BJ (cell line): ENCODE data around the gene PDE10A. TPM values are rescaled to one million over a fixed set of nuclear protein-coding genes. Genes with fewer than 3 reads are reported as not detected.

Source experiments
- CTCF ChIA-PET: fragments of 350-600 bp; formaldehyde crosslinking; extraction: SDS; loops from one replicate; lab custom pipeline; 2021; ENCODE audit warnings: antibody characterized with exemption, inconsistent platforms; lab: Yijun Ruan, JAX
- POLR2A ChIA-PET: fragments of 300-600 bp; sonication (Branson Sonifier 250); formaldehyde crosslinking; extraction: SDS; loops from one replicate; lab custom pipeline; 2021; ENCODE audit warnings: antibody characterized with exemption; lab: Charles Lee
- DNase-seq: peaks from one replicate; pipeline ENCODE4 v3.0.0-alpha.2; 2011; ENCODE audit warnings: low read depth
- H3K27me3 ChIP-seq: 2 replicates; pipeline ENCODE4 v1.6.0; 2011; ENCODE audit warnings: low read length; ENCODE audit not compliant: control insufficient read depth, insufficient read depth
- H3K36me3 ChIP-seq: 2 replicates; pipeline ENCODE4 v1.5.1; 2011; ENCODE audit warnings: low read length; ENCODE audit not compliant: control insufficient read depth, insufficient read depth
- H3K4me3 ChIP-seq: 2 replicates; pipeline ENCODE4 v1.5.1; 2011; ENCODE audit warnings: low read depth, mild to moderate bottlenecking, control low read depth, low read length
- polyA plus RNA-seq: library from polyadenylated mRNA; depleted of rRNA; stranded (reverse); fragments of >200 nt; gene quantifications from 2 replicates; pipeline ENCODE4 v1.2.3, GENCODE V29; 2011
- TF ChIP-seq, protein P1 (sequence below): IDR thresholded peaks from 2 replicates; pipeline ENCODE4 v1.5.1; 2011; ENCODE audit warnings: low read depth, mild to moderate bottlenecking, control low read depth, inconsistent platforms, low read length, moderate library complexity; ENCODE audit not compliant: insufficient read depth

The PDE10A gene
- polyA plus RNA-seq, 1 experiment: 0.36 TPM

DNA sequence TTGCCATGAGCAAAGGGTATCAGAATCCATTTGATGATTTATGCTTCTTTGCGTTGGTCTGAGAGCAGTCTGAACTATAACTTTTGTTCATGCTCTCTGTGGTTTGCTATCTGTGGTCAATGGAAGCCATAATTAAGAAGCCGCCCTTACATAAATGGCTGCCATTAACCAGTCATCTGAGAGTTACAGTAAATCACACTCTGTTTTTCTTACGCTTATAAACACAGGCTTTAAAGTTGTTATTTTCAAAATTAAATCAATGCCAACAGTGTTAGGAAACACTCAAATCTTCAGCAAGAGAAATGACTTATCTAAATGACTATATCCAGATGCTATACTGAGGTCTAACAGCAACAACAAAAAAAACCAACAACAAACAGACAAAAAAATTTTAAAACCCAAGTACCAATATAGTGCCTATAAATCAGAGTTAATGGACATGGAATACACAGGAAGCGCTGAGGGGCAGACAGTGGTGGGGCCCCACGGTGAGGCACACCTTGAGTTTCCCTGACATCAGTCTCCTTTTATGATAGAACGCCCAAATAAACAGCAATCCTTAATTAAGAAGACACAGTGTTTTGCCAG is 245.7 kb downstream of the PDE10A start:
- ChIA-PET CTCF (no interaction called here), POLR2A (no interaction called here)
- H3K4me3 ChIP-seq: no peak overlapping the region
- TF ChIP-seq, protein P1, sequence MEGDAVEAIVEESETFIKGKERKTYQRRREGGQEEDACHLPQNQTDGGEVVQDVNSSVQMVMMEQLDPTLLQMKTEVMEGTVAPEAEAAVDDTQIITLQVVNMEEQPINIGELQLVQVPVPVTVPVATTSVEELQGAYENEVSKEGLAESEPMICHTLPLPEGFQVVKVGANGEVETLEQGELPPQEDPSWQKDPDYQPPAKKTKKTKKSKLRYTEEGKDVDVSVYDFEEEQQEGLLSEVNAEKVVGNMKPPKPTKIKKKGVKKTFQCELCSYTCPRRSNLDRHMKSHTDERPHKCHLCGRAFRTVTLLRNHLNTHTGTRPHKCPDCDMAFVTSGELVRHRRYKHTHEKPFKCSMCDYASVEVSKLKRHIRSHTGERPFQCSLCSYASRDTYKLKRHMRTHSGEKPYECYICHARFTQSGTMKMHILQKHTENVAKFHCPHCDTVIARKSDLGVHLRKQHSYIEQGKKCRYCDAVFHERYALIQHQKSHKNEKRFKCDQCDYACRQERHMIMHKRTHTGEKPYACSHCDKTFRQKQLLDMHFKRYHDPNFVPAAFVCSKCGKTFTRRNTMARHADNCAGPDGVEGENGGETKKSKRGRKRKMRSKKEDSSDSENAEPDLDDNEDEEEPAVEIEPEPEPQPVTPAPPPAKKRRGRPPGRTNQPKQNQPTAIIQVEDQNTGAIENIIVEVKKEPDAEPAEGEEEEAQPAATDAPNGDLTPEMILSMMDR: no peak
- no peaks in the 10 kb centered on the region for H3K36me3 ChIP-seq
- no peaks in the 10 kb centered on the region for H3K27me3 ChIP-seq
- no peak for DNase-seq

DNA sequence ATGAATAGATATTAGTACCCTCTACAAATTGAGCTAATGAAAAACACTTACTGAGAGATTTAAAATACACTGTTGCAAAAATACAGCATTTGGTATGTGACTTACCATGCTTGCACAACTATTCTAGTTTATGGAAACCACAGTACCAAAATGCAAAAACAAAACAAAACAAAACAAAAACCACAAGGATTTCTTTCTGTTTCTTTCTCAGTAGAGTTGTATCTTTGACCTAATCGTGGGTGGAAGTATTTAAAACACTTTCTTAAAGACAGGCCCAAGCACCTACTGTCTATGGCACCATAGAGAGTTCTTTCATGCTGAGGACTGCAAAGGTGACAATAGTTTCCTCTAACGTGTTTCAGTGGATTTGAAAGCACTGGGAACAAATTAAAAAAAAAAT is 258.3 kb downstream of the PDE10A start:
- no peaks in the 10 kb centered on the region for H3K36me3 ChIP-seq
- ChIA-PET POLR2A (no interaction called here), CTCF (no interaction called here)
- DNase-seq: no peak
- H3K4me3 ChIP-seq: no peak overlapping the region
- H3K27me3 ChIP-seq: no peaks in the 10 kb centered on the region
- TF ChIP-seq, protein P1: no peak

DNA sequence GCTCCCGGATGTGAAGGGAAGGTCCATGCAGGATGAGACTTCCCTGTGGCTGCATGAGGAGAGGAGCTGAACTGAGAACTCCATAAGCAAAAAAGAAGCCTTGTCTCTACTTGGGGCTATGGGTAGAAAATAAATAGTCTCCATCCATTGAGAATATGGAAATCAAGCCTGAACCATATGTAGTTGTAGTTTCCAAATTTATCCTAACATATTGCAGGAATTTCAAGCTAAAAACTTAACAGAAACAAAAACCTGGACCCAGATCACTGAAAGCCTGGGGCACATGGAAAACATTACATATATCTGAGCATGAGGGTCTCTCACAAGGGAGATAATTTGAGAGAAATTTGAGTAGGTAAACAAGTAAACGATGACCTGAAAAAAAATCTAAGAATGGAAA is 258.7 kb downstream of the PDE10A start:
- POLR2A ChIA-PET: no interaction called here
- TF ChIP-seq, protein P1: no peak

DNA sequence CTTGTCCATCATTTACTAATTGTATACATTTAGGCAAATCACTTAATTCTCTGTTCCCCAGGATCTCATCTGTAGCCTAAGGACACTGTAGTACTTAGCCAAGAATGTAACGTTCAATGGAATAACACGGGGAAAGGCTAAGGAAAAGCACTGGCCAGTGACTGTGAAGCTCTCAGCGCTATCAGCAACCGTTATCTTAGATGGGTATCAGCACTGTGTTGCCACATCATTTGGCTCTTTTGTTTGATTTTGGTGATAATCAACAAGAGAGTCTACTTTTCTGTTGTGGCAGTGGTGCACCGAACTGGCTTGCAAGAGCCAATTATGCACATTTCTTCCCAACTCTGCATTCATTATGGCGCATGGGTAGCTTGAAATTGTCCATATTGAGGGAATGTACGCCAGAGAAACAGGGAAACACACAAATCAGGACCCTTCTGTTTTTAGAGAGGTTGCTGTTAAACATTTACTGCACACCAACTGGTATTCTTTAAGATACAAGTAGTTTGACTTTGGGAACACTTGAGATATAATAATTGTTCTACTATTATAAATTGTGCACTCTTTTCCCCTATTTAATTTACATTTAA is 259.9 kb downstream of the PDE10A start:
- Histone ChIP-seq H3K4me3 (no peak overlapping the region), H3K36me3 (no peaks in the 10 kb centered on the region), H3K27me3 (no peaks in the 10 kb centered on the region)
- CTCF ChIA-PET: no interaction called here
- no peak for DNase-seq
- POLR2A ChIA-PET: no interaction called here
- TF ChIP-seq, protein P1: no peak

More for the DNA sequence above, 258.7 kb downstream of the PDE10A start:
- no peaks in the 10 kb centered on the region for H3K27me3 ChIP-seq
- H3K4me3 ChIP-seq: no peak overlapping the region
- H3K36me3 ChIP-seq: no peaks in the 10 kb centered on the region
- DNase-seq: no peak
- CTCF ChIA-PET: no interaction called here

DNA sequence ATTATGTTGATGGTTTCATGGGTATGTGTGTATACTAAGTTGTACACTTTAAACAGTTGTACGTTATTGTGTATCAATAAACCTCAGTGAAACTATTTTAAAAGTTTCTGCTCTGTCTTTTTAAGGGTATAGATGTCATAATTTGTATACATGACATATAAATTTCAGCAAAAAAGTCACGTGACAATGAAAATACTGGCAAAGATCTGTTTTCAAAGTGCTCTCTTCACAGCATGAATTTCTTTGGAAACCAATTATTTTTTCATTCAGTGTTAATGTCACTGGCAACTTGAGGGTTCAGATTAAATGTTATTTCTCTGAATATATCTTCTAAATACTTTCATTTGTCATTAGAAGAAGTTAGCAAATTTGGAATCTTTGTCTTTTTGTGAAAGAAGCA is 261.9 kb downstream of the PDE10A start:
- H3K27me3 ChIP-seq: no peaks in the 10 kb centered on the region
- no peak for DNase-seq
- TF ChIP-seq, protein P1: no peak
- POLR2A ChIA-PET: no interaction called here
- H3K4me3 ChIP-seq: no peak overlapping the region
- no peaks in the 10 kb centered on the region for H3K36me3 ChIP-seq
- CTCF ChIA-PET: no interaction called here
